ENCODE measurements around the gene FAM227B. TPM values are rescaled to one million over a fixed set of nuclear protein-coding genes. Genes with fewer than 3 reads are reported as not detected.
"Not testable (repeated sequence)": the region's sequence is repeated elsewhere in the genome, so short reads cannot be mapped to it uniquely, and the experiment has no call there.

Gene FAM227B
- total RNA-seq, 3 donors from 2014 or later: 1.3 to 2.4 (median 1.6) TPM

DNA sequence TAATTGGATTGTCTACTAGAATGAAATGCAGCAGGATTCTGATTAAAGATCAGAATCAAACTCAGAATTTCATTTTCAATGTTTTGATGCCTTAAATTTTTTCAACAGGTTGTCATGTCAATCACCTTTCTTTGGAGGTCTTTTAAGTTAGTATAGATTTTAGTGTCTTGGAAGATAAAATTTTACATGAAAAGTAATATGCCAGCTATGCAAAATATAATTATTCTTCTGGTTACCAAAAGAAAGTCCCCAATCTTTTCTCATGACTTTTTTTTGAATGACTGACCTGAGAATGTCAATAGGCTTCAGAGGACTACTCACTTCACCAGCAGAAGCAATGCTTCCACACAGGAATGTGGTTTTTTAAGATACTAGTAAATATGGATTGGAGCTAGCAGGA lies 193.2 kb downstream of the FAM227B start:
- Mint-ChIP-seq H3K36me3 (ENCODE audit: insufficient read depth) (no peaks in the 10 kb centered on the region), H3K27me3 (ENCODE audit: low read depth) (no peaks in the 10 kb centered on the region), H3K4me1 (ENCODE audit: low read depth) (no peaks in the 10 kb centered on the region), H3K9me3 (no peaks in the 10 kb centered on the region), H3K4me3 (no peak overlapping the region)
- ATAC-seq (no peak), DNase-seq (no peak)

- no peak for DNase-seq
- ATAC-seq: no peak
- Mint-ChIP-seq H3K27me3 (ENCODE audit: low read depth) (no peaks in the 10 kb centered on the region), H3K4me3 (no peak overlapping the region), H3K9me3 (no peaks in the 10 kb centered on the region), H3K4me1 (ENCODE audit: low read depth) (peaks cover 4% of the 10 kb centered on the region), H3K36me3 (ENCODE audit: insufficient read depth) (no peaks in the 10 kb centered on the region)
These were observed 195.7 kb downstream of the FAM227B start for GRCh38 chr15:49424954-49425353.

GRCh38 chr15:49423901-49424550 lies 196.6 kb downstream of the FAM227B start:
- Mint-ChIP-seq H3K4me1 (ENCODE audit: low read depth) (peaks cover 4% of the 10 kb centered on the region), H3K27me3 (ENCODE audit: low read depth) (no peaks in the 10 kb centered on the region), H3K4me3 (no peak overlapping the region), H3K9me3 (no peaks in the 10 kb centered on the region), H3K36me3 (ENCODE audit: insufficient read depth) (no peaks in the 10 kb centered on the region)
- ATAC-seq (no peak), DNase-seq (no peak)

DNA sequence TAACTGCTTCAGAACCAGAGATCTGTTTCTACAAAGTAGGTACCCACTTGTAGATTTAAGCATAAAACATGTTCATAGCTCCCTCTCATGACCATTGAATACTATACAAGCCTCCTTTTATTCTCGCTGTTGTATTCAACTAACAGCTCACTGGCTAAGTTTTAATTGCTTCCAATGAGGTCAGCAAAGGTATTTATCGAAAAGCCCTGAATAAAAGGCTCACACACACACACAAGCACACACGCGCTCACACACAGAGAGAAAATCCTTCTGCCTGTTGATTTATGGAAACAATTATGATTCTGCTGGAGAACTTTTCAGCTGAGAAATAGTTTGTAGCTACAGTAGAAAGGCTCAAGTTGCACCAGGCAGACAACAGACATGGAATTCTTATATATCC lies 197.6 kb downstream of the FAM227B start, which contains the start of gene FGF7:
Gene FGF7, plus strand, starts transcription at position 222 of the 400 bp plus-strand sequence. CDS start 1,056 bp downstream, outside the sequence.
- H3K36me3 Mint-ChIP-seq (ENCODE audit: insufficient read depth): no peaks in the 10 kb centered on the region
- no peaks in the 10 kb centered on the region for H3K9me3 Mint-ChIP-seq
- H3K27me3 Mint-ChIP-seq (ENCODE audit: low read depth): no peaks in the 10 kb centered on the region
- ATAC-seq (no peak), DNase-seq (no peak)
- H3K4me3 Mint-ChIP-seq: no peak within 1 kb of the TSS
- H3K4me1 Mint-ChIP-seq (ENCODE audit: low read depth): peaks cover 4% of the 10 kb centered on the region

- Mint-ChIP-seq H3K36me3 (ENCODE audit: insufficient read depth) (no peaks in the 10 kb centered on the region), H3K9me3 (no peaks in the 10 kb centered on the region), H3K4me1 (ENCODE audit: low read depth) (peaks cover 4% of the 10 kb centered on the region), H3K4me3 (no peak overlapping the region), H3K27me3 (ENCODE audit: low read depth) (peaks cover 2% of the 10 kb centered on the region)
- ATAC-seq: no peak
- no peak for DNase-seq
These were observed 198.6 kb downstream of the FAM227B start for GRCh38 chr15:49421991-49422390.

GRCh38 chr15:49418811-49419210 lies 201.8 kb downstream of the FAM227B start:
- DNase-seq (no peak), ATAC-seq (no peak)
- Mint-ChIP-seq H3K4me3 (no peak overlapping the region), H3K4me1 (ENCODE audit: low read depth) (peaks cover 4% of the 10 kb centered on the region), H3K36me3 (ENCODE audit: insufficient read depth) (no peaks in the 10 kb centered on the region), H3K9me3 (no peaks in the 10 kb centered on the region), H3K27me3 (ENCODE audit: low read depth) (peaks cover 15% of the 10 kb centered on the region)

DNA sequence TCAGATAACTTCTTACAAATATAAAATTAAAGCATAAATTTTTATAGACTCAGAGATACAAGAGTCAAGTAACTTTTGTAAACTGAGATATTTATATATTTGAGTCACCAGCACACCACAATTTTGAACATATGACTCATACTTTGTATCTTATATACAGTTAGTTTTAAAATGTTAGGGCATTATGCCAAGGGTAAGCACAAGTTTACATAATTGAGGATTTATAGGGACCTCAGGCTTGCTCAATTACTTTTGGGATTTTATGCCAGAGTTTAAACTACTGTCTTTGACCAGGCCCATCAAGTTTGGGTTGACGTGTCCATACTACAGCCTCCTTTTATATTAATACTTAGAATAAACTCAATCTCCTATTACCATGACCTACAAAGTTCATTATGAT lies 205.0 kb downstream of the FAM227B start:
- H3K36me3 Mint-ChIP-seq (ENCODE audit: insufficient read depth): no peaks in the 10 kb centered on the region
- ATAC-seq (no peak), DNase-seq (no peak)
- no peaks in the 10 kb centered on the region for H3K9me3 Mint-ChIP-seq
- H3K4me1 Mint-ChIP-seq (ENCODE audit: low read depth): no peaks in the 10 kb centered on the region
- no peak overlapping the region for H3K4me3 Mint-ChIP-seq
- peaks cover 15% of the 10 kb centered on the region for H3K27me3 Mint-ChIP-seq (ENCODE audit: low read depth)

GRCh38 chr15:49415149-49415548 lies 205.5 kb downstream of the FAM227B start:
- Mint-ChIP-seq H3K4me3 (no peak overlapping the region), H3K9me3 (no peaks in the 10 kb centered on the region), H3K4me1 (ENCODE audit: low read depth) (no peaks in the 10 kb centered on the region), H3K36me3 (ENCODE audit: insufficient read depth) (no peaks in the 10 kb centered on the region), H3K27me3 (ENCODE audit: low read depth) (peaks cover 15% of the 10 kb centered on the region)
- DNase-seq (no peak), ATAC-seq (no peak)

DNA sequence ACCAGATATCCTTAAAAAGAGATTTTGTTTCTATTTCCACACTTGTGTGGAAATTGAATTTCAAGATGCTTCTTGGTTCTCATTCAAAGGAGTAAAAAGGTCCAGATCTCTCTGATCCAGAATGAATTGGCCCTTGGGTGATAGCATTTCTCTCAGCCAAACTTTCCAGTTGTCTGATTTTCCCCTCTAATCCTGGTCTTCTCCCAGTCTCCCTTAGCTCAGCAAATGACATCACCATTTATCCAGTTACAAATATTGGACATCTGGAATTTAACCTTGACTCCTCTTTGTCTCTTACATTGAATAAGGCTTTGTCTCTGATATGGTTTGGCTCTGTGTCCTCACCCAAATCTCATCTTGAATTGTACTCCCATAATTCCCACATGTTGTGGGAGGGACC lies 207.8 kb downstream of the FAM227B start:
- Mint-ChIP-seq H3K4me3 (no peak overlapping the region), H3K4me1 (ENCODE audit: low read depth) (no peaks in the 10 kb centered on the region), H3K36me3 (ENCODE audit: insufficient read depth) (no peaks in the 10 kb centered on the region), H3K27me3 (ENCODE audit: low read depth) (peaks cover 17% of the 10 kb centered on the region), H3K9me3 (no peaks in the 10 kb centered on the region)
- ATAC-seq: no peak
- no peak for DNase-seq

DNA sequence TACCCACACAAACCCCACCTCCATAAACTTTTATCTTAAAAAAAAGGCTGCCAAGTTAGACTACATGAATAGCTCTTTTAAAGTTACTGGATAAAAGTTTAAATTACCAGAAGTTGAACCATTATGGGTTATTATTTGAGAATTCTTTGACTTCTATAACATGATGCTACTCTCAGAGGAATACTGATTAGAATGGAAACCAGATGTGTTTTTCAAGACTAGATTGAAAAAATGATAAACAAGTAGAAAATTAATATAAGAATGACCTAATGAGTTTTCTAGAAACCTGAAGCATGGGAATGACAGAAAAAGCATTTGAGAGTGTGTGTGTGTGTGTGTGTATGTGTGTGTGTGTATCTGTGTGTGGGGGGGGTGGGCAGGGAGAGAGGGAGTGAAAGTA lies 210.0 kb downstream of the FAM227B start:
- ATAC-seq: no peak
- Mint-ChIP-seq H3K4me1 (ENCODE audit: low read depth) (no peaks in the 10 kb centered on the region), H3K27me3 (ENCODE audit: low read depth) (peaks cover 7% of the 10 kb centered on the region), H3K36me3 (ENCODE audit: insufficient read depth) (no peaks in the 10 kb centered on the region), H3K4me3 (no peak overlapping the region), H3K9me3 (no peaks in the 10 kb centered on the region)
- no peak for DNase-seq

DNA sequence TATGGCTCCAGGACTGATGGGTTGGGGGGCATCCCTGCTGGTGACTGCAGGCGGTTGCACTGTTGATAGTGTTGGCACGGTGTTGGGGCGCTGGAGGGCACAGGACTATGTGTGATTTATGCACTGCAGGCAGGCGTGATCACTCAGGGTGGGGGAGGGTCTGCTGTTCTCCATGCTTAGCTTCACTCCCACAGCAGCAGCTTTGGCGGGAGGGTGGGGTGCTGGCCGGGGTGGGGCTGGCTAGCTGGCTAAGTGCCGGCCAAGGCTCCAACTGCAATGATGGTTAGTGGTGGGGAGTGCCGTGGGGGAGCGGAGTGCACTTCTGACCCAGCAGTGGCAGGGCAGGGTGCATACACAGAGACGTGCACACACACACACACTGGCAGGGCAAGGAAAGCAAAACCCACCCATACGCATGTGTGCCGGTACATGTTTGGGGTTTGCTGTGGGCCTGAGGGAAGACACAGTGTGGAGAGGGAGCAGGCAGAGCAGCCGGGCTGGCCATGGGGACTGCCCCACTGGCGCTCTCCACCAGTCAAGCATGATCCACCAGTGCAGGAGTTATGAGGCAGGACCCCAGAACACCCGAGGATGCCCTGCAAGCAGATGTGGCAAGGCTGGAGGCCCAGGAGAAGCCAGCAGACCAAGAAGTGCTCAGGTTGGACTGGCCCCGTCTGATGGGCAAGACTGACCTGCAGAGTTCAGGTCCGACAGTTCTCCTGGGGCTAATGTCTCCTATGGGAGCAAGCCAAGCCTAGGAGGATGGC lies 214.1 kb downstream of the FAM227B start:
- DNase-seq: no peak
- H3K27me3 Mint-ChIP-seq (ENCODE audit: low read depth): peaks cover 2% of the 10 kb centered on the region
- H3K9me3 Mint-ChIP-seq: peaks cover 10% of the 10 kb centered on the region
- H3K36me3 Mint-ChIP-seq (ENCODE audit: insufficient read depth): no peaks in the 10 kb centered on the region
- no peak overlapping the region for H3K4me3 Mint-ChIP-seq
- no peak for ATAC-seq
- H3K4me1 Mint-ChIP-seq (ENCODE audit: low read depth): no peaks in the 10 kb centered on the region

- not testable (repeated sequence) for H3K36me3 Mint-ChIP-seq (ENCODE audit: insufficient read depth); ATAC-seq; DNase-seq; H3K27me3 Mint-ChIP-seq (ENCODE audit: low read depth); H3K4me3 Mint-ChIP-seq; H3K4me1 Mint-ChIP-seq (ENCODE audit: low read depth)
- H3K9me3 Mint-ChIP-seq: peaks cover 10% of the 10 kb centered on the region
These were observed 217.9 kb downstream of the FAM227B start for GRCh38 chr15:49402515-49403296.

GRCh38 chr15:49387471-49387870 lies 233.1 kb downstream of the FAM227B start:
- H3K36me3 Mint-ChIP-seq (ENCODE audit: insufficient read depth): no peaks in the 10 kb centered on the region
- H3K27me3 Mint-ChIP-seq (ENCODE audit: low read depth): peaks cover 4% of the 10 kb centered on the region
- H3K9me3 Mint-ChIP-seq: peaks cover 8% of the 10 kb centered on the region
- no peaks in the 10 kb centered on the region for H3K4me1 Mint-ChIP-seq (ENCODE audit: low read depth)
- ATAC-seq: no peak
- DNase-seq: no peak
- H3K4me3 Mint-ChIP-seq: no peak overlapping the region

- no peak overlapping the region for H3K4me3 Mint-ChIP-seq
- no peak for DNase-seq
These were observed 237.4 kb downstream of the FAM227B start for GRCh38 chr15:49383266-49383665.

More at GRCh38 chr15:49383266-49383665, 237.4 kb downstream of the FAM227B start:
- Mint-ChIP-seq H3K27me3 (ENCODE audit: low read depth) (peaks cover 6% of the 10 kb centered on the region), H3K36me3 (ENCODE audit: insufficient read depth) (no peaks in the 10 kb centered on the region), H3K4me1 (ENCODE audit: low read depth) (no peaks in the 10 kb centered on the region), H3K9me3 (peaks cover 6% of the 10 kb centered on the region)
- no peak for ATAC-seq

Measured in activated T-cell treated with anti-CD3 and anti-CD28 coated beads, Interleukin-2, amount 50 U/mL, for 4 hours (primary cell).